ENCODE measurements around the gene EMSY. TPM values are rescaled to one million over a fixed set of nuclear protein-coding genes. Genes with fewer than 3 reads are reported as not detected.

EMSY gene
- polyA plus RNA-seq, 1 donor from 2014 or later, result 25.0 TPM

- Histone ChIP-seq H3K36me3 (ENCODE audit: insufficient read depth, low read length) (no peaks in the 10 kb centered on the region), H3K9ac (ENCODE audit: low read length) (no peak overlapping the region), H3K79me2 (replicated peaks; ENCODE audit: insufficient read depth, low read length) (no peaks in the 10 kb centered on the region), H3K9me2 (ENCODE audit: insufficient read depth, low read length) (no peaks in the 10 kb centered on the region), H3K4me3 (ENCODE audit: low read length) (no peak overlapping the region), H3K27me3 (ENCODE audit: insufficient read depth, low read depth, low read length) (no peaks in the 10 kb centered on the region), H2AFZ (ENCODE audit: low read depth, low read length) (no peak overlapping the region), H4K20me1 (ENCODE audit: insufficient read depth) (no peaks in the 10 kb centered on the region), H3F3A (ENCODE audit: insufficient read depth, low read length, poor library complexity, severe bottlenecking) (no peaks in the 10 kb centered on the region), H3K9me3 (ENCODE audit: low read length) (no peaks in the 10 kb centered on the region), H3K27ac (ENCODE audit: low read length) (no peak overlapping the region), H3K4me2 (ENCODE audit: low read length) (no peak overlapping the region)
- no peak for TF ChIP-seq POLR2AphosphoS5 (IDR thresholded peaks at IDR 0.05)
- no peak for TF ChIP-seq TAF1 (IDR thresholded peaks at IDR 0.05; ENCODE audit: low read depth)
- no peak for TF ChIP-seq SMC3 (conservative IDR thresholded peaks at IDR 0.05; ENCODE audit: poor library complexity)
- no peak for TF ChIP-seq CTCF (IDR thresholded peaks at IDR 0.05; ENCODE audit: poor library complexity, severe bottlenecking)
- no peak for TF ChIP-seq RAD21 (conservative IDR thresholded peaks at IDR 0.05)
- TF ChIP-seq EZH2 (IDR thresholded peaks at IDR 0.05; ENCODE audit: borderline replicate concordance, insufficient read depth, low read length, poor library complexity, severe bottlenecking), result no peak
Measured at GRCh38 chr11:76436020-76436419, 8.8 kb upstream of the EMSY start.

- H2AFZ ChIP-seq (ENCODE audit: low read depth, low read length), result peak overlapping the region; percentile 46
- peak overlapping the region; percentile 97 for H3K27ac ChIP-seq (ENCODE audit: low read length)
- peak overlapping the region; percentile 71 for H3K4me2 ChIP-seq (ENCODE audit: low read length)
- no peaks in the 10 kb centered on the region for H3K9me3 ChIP-seq (ENCODE audit: low read length)
- peak overlapping the region; percentile 98 for H3K9ac ChIP-seq (ENCODE audit: low read length)
- no peaks in the 10 kb centered on the region for H3F3A ChIP-seq (ENCODE audit: insufficient read depth, low read length, poor library complexity, severe bottlenecking)
- no peaks in the 10 kb centered on the region for H3K9me2 ChIP-seq (ENCODE audit: insufficient read depth, low read length)
- H3K36me3 ChIP-seq (ENCODE audit: insufficient read depth, low read length), result no peaks in the 10 kb centered on the region
- no peaks in the 10 kb centered on the region for H4K20me1 ChIP-seq (ENCODE audit: insufficient read depth)
- H3K4me3 ChIP-seq (ENCODE audit: low read length), result peak overlapping the region; percentile 84
- peaks cover 37% of the 10 kb centered on the region for H3K79me2 ChIP-seq (replicated peaks; ENCODE audit: insufficient read depth, low read length)
- H3K27me3 ChIP-seq (ENCODE audit: insufficient read depth, low read depth, low read length), result no peaks in the 10 kb centered on the region
- no peak for TF ChIP-seq CTCF (IDR thresholded peaks at IDR 0.05; ENCODE audit: poor library complexity, severe bottlenecking)
- TF ChIP-seq POLR2AphosphoS5 (IDR thresholded peaks at IDR 0.05), result no peak
- TF ChIP-seq EP300 (conservative IDR thresholded peaks at IDR 0.05; ENCODE audit: poor library complexity, severe bottlenecking), result no peak
- TF ChIP-seq RAD21 (conservative IDR thresholded peaks at IDR 0.05), result no peak
- TF ChIP-seq TAF1 (IDR thresholded peaks at IDR 0.05; ENCODE audit: low read depth), result no peak
- TF ChIP-seq REST (IDR thresholded peaks at IDR 0.05; ENCODE audit: borderline replicate concordance), result no peak
- TF ChIP-seq SMC3 (conservative IDR thresholded peaks at IDR 0.05; ENCODE audit: poor library complexity), result no peak
- TF ChIP-seq MXI1 (conservative IDR thresholded peaks at IDR 0.05; ENCODE audit: poor library complexity, severe bottlenecking), result no peak
- TF ChIP-seq EZH2 (IDR thresholded peaks at IDR 0.05; ENCODE audit: borderline replicate concordance, insufficient read depth, low read length, poor library complexity, severe bottlenecking), result no peak
Measured at GRCh38 chr11:76443268-76443980, 1.4 kb upstream of the EMSY start.
